ENCODE data around the gene TSPAN17.

Gene TSPAN17

GRCh38 chr5:176660530-176660859, 13.2 kb downstream of the TSPAN17 start:
- no peak for DNase-seq (ENCODE audit: low read depth)

- DNase-seq (ENCODE audit: low read depth): peak; percentile 62
These were observed 13.8 kb downstream of the TSPAN17 start for GRCh38 chr5:176660860-176661641.

GRCh38 chr5:176661676-176662075, 14.4 kb downstream of the TSPAN17 start:
- no peak for DNase-seq (ENCODE audit: low read depth)

GRCh38 chr5:176662371-176663333, 15.4 kb downstream of the TSPAN17 start:
- DNase-seq (ENCODE audit: low read depth): no peak

- DNase-seq (ENCODE audit: low read depth): no peak
These were observed 16.3 kb downstream of the TSPAN17 start for GRCh38 chr5:176663566-176663965.

GRCh38 chr5:176664479-176664878, 17.2 kb downstream of the TSPAN17 start:
- DNase-seq (ENCODE audit: low read depth): no peak

- DNase-seq (ENCODE audit: low read depth): no peak
These were observed 17.6 kb downstream of the TSPAN17 start for GRCh38 chr5:176664886-176665285.

GRCh38 chr5:176665517-176665916, 18.2 kb downstream of the TSPAN17 start:
- DNase-seq (ENCODE audit: low read depth): no peak

GRCh38 chr5:176667637-176668036, 20.4 kb downstream of the TSPAN17 start:
- no peak for DNase-seq (ENCODE audit: low read depth)

- no peak for DNase-seq (ENCODE audit: low read depth)
These were observed 23.2 kb downstream of the TSPAN17 start for GRCh38 chr5:176670449-176670848.

- no peak for DNase-seq (ENCODE audit: low read depth)
These were observed 24.1 kb downstream of the TSPAN17 start for GRCh38 chr5:176671399-176671798.

- DNase-seq (ENCODE audit: low read depth): no peak
These were observed 24.8 kb downstream of the TSPAN17 start for GRCh38 chr5:176671890-176672747.

GRCh38 chr5:176673651-176674583, 26.6 kb downstream of the TSPAN17 start:
- DNase-seq (ENCODE audit: low read depth): no peak

- no peak for DNase-seq (ENCODE audit: low read depth)
These were observed 27.5 kb downstream of the TSPAN17 start for GRCh38 chr5:176674799-176675198.

GRCh38 chr5:176675676-176676360, 28.5 kb downstream of the TSPAN17 start:
- DNase-seq (ENCODE audit: low read depth): peak; percentile 39

- no peak for DNase-seq (ENCODE audit: low read depth)
These were observed 29.1 kb downstream of the TSPAN17 start for GRCh38 chr5:176676361-176676824.

- no peak for DNase-seq (ENCODE audit: low read depth)
These were observed 30.1 kb downstream of the TSPAN17 start for GRCh38 chr5:176677209-176677939.

- no peak for DNase-seq (ENCODE audit: low read depth)
These were observed 31.3 kb downstream of the TSPAN17 start for GRCh38 chr5:176678584-176678983.

GRCh38 chr5:176679365-176680225, 32.3 kb downstream of the TSPAN17 start:
- no peak for DNase-seq (ENCODE audit: low read depth)
